ENCODE data around the gene CORO2A.

Gene CORO2A, protein sequence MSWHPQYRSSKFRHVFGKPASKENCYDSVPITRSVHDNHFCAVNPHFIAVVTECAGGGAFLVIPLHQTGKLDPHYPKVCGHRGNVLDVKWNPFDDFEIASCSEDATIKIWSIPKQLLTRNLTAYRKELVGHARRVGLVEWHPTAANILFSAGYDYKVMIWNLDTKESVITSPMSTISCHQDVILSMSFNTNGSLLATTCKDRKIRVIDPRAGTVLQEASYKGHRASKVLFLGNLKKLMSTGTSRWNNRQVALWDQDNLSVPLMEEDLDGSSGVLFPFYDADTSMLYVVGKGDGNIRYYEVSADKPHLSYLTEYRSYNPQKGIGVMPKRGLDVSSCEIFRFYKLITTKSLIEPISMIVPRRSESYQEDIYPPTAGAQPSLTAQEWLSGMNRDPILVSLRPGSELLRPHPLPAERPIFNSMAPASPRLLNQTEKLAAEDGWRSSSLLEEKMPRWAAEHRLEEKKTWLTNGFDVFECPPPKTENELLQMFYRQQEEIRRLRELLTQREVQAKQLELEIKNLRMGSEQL

DNA sequence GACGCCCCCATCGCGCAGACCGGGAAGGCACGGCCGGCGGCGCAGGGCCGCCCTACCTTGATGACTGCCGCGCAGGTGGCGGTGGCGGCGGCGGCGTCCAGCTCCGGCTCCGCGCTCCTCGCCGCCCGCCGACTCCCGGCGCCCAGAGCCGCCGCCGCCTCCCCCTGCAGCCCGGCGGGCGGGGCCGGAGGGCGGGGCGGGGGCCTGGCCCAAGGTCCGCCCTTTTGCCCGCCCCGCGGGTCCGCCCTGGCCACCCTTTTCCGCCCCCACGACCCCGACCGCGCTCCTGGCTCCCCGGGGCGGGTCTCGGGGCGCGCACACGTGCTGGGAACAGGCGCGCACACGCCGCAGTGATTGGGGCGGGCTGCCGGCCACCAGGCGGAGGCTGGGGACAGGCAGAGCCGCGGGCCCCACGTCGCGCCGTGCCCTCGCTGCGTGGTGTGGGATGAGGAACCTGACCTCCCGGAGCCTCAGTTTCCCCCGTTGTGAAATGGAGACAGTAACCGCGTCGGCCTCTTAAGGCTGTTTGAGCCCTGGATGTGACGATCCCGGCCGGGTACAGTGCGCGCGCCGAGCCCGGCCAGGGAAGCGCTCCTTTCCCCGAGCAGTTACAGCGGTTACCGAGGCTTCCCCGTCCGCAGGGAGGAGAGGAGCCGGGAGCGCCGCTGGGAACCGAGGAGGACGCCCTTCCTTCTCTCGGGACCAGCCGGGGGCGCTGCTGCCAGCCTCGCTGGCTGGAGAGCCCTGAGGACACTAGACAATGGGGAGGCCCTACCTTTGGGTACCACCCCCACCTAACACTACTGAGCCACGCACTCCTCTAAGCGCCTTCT, at the start of gene CORO2A:
TSS of gene CORO2A (minus strand) at position 135 of the 833 bp plus-strand sequence. CDS start 34,977 bp downstream, outside the sequence.
- DNase-seq: peak; percentile 89

GRCh38 chr9:98241357-98242300, 49.2 kb upstream of the CORO2A start:
- DNase-seq: no peak

DNA sequence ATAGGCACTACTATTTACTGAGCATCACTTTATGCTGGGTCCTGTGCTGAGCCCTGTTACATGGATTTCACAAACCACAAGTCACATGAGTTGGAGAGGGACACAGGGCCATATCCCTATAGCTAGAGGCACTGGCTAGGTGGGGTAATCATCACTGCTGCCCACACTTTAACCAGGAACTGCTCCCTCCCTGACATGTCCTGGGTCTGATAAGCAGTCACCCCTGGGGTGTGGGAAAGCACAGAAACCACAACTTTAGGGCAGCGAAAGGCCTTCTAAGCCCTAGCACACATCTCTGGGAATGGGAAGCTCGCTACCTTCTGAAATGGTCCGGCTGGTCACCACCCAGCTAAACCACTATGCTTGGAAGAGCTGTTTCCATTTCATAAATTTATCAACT, 48.0 kb upstream of the CORO2A start:
- DNase-seq: no peak

DNA sequence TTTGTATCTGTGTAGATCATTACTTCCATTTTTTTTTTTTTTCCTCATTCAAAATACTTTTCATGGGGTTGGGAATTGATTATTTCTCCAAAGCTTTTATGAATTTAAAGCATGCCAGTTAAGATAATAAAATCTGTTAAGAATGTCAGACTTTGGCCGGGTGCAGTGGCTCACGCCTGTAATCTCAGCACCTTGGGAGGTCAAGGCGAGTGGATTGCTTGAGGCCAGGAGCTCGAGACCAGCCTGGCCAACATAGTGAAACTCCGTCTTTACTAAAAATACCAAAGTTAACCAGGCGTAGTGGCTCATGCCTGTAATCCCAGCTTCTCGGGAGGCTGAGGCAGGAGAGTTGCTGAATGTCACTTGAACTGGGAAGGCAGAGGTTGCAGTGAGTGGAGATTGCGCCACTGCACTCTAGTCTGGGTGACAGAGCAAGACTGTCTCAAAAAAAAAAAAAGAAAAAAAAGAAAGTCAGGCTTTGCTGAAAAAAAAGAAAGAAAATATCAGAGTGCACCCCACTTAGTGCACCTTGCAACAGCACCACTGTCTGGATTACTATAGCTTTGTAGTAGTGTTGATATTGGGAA, 44.6 kb upstream of the CORO2A start:
- no peak for DNase-seq

DNA sequence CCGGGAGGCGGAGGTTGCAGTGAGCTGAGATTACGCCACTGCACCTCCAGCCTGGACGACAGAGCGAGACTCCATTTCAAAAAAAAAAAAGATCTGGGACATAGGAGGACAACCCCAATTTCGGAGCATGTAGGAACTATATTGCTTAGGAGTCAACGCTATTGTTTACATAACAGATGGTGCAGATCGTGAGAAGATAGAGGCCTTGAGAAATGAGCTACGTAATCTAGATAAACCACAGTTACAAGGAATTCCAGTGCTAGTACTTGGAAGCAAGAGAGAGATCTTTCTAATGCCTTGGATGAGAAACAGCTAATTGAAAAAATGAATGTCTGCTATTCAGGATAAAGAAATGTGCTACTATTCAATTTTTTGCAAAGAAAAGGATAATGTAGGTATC, 42.7 kb upstream of the CORO2A start:
- no peak for DNase-seq

GRCh38 chr9:98234245-98234825, 41.9 kb upstream of the CORO2A start:
- no peak for DNase-seq

DNA sequence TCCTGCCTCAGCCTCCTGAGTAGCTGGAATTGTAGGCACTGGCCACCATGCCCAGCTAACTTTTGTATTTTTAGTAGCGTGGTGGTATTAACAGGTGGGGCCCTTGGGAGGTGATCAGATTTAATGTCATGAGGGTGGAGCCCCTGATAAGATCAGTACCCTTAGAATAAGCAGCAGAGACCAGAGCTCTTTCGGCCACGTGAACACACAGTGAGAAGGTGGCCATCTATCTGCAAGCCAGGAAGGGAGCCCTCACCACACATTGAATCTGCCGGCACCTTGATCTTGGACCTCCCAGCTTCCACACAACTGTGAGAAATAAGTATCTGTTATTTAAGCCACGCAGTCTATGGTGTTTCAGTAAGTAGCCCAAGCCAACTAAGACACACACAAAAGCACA, 40.5 kb upstream of the CORO2A start:
- DNase-seq: no peak

- no peak for DNase-seq
Measured at GRCh38 chr9:98231770-98232478, 39.5 kb upstream of the CORO2A start.

DNA sequence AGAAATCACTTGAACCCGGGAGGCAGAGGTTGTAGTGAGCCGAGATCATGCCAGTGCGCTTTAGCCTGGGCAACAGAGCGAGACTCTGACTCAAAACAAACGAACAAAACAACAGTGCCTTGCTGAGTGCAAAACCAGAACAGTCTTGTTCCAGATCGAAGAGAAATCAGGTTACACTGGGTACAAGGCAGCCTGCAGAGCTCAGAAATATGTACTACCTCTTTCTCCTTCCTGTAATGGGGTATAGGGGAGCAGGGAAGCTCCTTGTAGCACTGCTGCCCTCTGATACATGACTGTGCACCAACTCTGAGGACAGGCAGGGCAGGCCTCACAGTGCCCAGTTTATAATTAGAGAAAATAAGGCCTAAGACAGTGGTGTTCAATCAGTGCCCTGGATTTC, 38.4 kb upstream of the CORO2A start:
- DNase-seq: no peak

DNA sequence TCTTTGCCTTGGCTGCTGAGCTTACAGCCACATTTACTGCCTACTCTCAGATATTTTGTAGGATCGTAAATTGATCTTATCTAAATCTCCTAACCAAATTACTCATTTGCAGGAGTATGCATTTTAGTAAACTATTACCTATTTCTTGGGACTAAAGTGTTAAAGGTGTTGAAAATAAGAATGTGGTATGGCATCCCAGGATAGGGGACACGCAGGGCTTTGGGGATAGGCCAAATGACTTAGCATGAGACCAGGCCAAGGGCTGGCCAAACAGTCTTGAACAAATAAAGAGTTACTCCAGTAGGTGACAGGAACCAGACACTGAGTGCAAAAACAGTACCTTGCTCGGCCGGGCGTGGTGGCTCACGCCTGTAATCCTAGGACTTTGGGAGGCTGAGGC, 37.9 kb upstream of the CORO2A start:
- no peak for DNase-seq

DNA sequence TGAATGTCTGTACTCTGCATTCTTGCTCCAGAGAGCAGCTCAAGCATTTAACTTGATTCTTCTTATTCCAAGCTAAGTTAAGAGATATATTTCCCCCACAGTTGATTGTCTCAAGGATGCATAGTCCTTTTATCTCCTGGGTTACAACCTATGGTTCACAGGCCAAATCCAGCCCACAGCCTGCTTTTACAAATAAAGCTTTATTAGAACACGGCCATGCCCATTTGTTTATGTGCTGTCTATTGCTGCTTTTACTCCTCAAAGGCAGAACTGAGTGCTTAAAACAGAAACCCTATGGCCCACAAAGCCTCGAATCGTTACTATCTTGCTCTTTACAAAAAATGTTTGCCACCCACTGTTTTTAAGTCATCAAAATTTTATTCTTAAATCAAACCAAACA, 37.2 kb upstream of the CORO2A start:
- no peak for DNase-seq

DNA sequence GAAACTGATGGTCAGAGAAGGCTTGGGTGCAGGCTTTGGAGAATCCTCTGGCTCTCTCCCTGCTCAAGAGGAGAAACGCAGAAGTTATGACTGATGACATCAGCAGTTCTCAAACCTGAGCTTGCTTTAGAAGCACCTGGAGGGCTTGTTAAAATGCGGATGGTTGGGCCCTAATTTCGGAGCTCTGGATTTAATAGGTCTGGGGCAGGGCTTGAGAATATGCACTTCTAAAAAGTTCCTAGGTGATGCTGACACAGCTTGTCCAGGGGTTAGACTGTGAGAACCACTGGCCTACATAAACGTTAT, 36.6 kb upstream of the CORO2A start:
- no peak for DNase-seq

- no peak for DNase-seq
Measured at GRCh38 chr9:98228392-98229089, 36.1 kb upstream of the CORO2A start.

GRCh38 chr9:98227883-98228282, 35.4 kb upstream of the CORO2A start:
- DNase-seq: no peak

DNA sequence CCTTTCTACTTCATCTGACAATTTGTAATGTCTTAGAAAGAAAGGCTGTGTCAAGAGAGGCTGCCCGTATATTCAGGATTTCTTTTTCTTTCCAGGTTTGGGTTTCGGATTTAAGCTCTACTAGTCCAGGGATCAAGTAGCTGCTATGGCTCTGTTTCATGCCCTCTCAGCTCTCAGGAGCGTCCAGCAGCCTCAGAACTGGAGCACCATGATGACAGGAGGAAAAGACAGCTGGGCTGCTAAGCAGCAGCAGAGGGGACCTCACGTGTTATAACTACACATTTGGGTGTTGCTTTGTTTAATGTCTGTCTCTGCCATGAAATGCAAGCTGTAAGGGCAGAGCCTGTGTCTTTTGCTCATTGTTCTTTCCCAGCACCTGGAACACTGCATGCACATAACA, 34.5 kb upstream of the CORO2A start:
- no peak for DNase-seq

DNA sequence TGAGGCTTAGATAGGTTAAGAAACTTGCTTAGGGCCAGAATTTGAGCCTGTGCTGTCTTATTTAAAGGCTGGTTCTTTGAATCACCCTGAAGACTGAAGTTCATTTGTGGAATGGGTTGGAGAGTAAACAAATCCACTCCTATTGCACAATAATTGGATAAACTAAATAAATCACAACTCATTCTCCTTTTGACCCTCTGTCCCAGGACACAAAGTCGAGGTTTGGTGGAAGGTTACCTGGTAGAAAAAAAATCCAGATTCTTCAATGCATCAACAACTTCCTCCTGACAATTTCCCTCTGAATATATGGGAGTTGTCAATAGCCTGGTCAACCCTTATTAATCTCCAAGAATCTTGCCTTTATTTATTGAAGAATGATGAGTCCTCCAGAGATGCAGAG, 34.1 kb upstream of the CORO2A start:
- DNase-seq: no peak

GRCh38 chr9:98225015-98225442, 32.6 kb upstream of the CORO2A start:
- DNase-seq: no peak

GRCh38 chr9:98222885-98223691, 30.7 kb upstream of the CORO2A start:
- DNase-seq: peak; percentile 89

- no peak for DNase-seq
Measured at GRCh38 chr9:98220911-98221310, 28.5 kb upstream of the CORO2A start.

All from 8988T (cell line).